Fibroblast of gingiva (primary cell): Measurements from ENCODE around the gene ATP8A2.

Source experiments
- DNase-seq: peaks from one replicate; pipeline ENCODE4 v3.0.0-alpha.2; 2011; ENCODE audit warnings: low read depth

ATP8A2 gene

DNA sequence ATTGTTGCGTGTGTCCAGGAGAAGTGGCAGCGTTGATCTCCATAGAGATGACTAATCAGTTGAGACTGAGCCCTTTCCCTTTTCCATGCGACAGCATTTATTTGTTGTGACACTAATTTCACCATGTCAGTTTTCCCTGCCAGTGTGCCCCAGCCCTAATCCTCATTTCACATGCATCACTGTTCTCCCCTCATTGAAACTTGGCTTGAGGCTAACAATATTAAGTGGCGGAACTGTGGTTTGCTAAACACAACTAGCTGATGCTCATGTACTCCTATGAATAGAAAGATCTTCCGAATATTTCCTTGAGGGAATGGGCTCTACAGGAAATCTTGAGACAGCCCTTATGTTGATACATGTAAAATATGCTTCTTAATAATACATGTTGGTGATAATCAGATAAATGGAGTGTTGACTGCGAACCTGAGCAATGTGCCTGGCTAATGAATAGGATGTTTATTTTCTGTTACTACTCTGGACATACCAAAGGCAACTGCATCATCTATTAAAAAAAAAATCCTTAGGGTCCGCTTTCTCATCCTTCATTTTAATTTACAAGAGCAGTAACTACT lies 258.6 kb downstream of the ATP8A2 start:
- no peak for DNase-seq

DNA sequence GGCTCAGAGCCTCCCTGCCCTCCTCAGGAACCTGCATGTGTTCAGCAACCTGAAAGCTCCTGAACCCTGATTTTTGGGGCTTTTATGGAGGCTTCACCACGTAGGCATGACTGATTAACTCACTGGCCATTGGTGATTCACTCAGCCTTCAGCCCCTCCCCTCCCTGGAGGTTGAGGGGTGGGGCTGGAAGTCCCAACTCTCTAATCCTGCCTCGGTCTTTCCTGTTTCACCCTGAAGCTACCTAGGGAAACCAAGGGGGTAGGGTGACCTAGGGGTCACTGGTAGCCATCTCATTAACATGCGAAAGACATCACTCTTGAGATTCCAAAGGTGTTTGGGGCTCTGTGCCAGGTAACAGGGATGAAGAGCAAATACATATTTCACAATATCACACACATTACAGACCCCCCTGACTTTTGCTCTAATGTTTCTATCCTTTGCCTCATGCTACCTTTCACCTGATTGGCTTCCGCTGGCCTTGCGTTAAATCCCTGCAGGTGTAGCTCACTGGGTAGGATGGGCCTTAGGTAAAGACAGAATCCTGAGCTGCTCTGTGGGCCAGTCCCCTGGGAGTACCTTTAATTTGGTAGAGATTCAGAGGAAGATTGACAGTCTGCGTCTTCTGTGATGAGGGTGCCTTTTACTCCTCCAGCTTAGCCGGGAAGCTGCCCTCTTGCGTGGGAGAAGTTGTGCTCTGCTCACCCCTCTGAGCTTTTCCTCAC lies 260.6 kb downstream of the ATP8A2 start:
- DNase-seq, result no peak

DNA sequence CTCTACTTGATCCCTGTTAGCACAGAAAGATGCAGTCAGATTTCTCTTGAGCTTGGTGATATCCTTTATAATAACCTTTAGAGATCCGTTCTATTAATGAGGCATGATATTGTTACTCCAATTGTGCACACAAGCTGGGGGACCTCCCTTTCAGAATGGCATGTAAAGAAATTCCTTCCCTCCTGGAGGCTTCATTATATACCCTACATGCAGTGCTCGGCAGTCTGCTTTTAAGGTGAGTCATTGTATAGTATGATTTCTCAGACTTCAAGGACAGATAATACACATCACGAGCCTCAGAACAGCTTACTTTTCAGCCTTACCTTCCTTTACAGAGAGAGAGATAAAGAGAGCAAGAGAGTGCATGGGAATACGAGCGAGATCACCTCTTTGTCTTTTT lies 261.3 kb downstream of the ATP8A2 start:
- DNase-seq, result no peak

DNA sequence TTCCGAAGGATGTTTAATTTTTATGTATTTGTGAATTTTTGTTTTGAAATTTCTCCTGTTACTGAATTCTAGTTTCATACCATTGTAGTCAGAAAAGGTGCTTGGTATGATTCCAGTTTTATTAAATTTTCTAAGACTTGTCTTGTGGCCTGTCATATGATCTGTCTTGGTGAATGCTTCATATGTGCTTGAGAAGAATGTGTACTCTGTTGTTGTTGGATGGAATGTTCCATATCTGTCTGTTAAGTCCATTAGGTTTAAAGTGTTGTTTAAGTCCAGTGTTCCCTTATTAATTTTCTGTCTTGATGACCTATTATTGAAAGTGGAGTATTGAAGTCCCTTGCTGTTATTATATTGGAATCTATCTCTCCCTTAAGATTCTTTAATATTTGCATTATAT lies 273.9 kb downstream of the ATP8A2 start:
- DNase-seq, result no peak

DNA sequence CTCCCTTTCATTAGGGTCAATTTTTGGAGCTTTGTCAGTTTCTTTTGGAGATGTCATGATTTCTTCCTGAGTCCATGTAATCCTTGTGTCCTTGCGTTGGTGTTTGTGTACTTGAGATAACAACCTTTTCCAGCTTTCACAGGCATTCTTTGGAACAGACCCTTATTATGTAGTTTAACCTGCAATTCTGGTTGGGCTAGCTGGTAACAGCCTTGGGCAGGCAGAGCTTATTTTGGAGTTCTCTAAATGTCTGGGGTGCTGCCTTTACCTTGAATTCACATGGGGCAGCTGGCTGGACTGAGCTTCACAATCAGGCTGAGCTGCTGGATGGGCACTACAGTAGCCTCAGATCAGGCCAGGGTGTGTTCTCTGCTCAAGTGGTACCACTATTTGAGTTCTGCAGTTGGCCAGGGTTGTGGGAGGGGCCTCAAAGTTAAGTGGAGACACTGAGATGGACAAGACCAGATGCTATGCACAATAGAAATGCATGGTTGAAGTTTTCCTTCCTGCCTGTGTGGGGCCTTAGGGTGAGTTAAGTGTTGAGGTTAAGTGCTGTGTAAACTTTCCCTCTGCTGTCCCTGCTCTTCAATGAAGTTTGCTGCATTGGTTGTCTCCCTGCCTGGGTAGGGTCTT lies 277.3 kb downstream of the ATP8A2 start:
- DNase-seq, result no peak

DNA sequence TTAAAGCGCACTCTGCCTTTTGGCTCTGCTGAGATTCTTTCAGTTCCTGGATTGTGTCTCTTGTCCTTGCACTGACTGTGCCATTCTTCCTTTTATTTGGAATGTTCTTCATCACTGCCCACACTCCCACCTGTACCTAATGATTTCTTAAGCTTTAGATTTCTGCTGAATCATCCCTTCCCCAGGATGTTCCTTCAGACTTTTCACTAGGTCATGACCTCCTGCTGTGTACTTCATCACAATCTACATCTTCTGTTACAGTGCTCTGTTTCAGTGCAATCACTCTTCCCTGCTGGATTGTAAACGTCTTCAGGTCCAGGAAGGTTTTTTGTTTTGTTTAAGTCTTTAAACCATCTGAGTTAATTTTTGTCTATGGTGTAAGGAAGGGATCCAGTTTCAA lies 281.0 kb downstream of the ATP8A2 start:
- DNase-seq, result no peak

DNA sequence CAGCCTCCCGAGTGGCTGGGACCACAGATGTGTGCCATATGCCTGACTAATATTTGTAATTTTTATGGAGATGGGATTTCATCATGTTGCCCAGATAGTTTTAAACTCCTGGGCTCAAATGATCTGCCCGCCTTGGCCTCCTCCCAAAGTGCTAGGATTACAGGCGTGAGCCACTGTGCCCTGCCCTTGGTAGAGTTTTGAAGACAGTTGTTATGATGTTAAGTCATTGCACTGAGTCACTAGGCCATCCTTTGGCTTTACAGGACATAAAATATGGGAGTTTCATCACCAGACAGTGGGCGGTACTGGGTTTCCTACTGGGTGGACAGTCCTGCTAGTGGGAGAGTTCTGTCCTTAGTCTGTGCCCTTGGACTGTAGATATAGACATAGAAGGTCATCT lies 282.5 kb downstream of the ATP8A2 start:
- DNase-seq, result no peak

DNA sequence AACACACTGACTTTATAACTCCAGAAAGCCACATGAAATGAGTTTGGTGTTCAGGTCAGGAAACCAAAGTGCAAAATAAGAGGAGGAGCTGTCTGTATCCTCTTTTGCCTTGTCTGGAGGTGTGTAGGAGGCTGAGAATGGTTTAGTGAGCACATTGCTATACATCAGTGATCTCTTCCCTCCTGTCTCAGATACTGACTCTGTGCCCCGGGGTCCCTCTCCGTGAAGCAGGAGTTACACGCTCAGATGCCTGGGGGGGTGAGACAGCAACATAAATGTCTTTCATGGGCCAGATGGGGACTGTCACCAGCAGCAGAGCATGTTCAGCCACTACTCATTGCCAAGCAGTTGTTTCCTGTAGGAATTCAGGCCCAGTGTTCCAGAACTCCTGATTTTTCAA lies 285.4 kb downstream of the ATP8A2 start:
- DNase-seq, result no peak

DNA sequence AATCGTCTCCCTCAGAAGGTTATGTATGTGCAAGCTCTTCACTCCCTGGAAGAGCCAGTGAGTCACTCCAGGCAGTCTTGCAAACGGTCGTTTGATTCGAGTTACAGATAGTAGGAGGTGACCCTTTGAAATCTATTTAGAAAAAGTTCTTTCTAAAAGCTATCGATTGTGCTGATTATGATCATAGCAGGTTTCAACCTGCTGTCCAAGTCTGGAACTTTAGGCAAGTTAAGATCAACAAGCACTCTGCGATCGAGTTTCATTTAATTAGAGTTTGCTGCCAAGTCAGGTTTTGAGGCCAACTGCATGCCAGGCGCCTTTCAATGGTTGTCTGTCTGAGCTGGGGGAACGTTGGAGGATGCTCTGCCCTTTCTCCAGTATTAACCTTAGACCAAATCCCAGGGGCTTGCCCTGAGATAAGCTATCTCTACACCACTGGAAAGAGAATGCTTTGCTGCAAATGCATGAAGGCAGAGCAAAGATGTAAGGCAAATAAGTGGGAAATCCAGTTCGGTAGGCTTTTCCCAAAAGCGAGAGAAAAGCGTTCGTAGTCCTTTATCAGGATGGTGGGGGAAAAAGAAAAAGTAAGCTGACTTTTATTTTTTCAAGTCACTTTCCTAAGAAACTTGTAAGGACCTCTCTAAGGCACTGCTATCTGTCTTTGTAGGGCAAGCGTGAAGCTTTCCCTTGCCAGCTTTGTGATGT lies 287.5 kb downstream of the ATP8A2 start:
- DNase-seq, result no peak

DNA sequence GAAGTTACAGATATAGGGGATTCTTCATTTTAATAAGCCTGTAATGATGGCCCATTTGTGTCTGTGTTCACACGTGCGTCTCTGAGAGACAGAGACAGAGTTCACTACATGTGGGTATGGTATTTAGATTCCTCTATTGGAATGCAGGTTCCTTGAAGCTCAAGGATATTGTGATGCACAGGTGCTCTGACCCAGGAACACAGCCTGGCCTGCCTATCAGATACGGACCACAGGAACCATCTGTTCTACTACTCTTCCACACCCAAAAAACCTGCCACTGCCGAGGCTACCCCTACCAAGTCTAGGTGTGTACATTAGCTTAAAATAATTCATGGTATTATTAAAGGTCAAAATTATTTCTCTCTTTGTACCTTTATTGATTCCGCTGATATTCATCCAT lies 289.2 kb downstream of the ATP8A2 start:
- no peak for DNase-seq

DNA sequence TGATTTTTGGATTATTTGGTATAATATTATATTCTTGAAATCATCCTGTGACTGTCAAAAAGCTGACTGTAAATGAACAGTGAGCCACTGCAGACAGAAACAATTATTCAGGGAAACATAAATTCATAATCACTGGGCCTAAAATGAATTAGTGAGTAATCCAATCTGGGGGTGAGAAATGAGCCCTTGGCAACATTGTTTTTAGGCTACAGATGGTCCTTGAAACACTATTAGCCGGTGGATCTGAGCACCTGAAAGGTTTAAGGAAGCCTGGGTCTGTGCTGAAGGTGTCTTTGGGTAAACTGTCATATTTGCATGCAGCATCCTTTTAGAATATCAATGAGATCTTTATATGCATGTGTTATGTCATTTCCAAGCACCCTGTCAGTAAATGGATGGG lies 290.7 kb downstream of the ATP8A2 start:
- no peak for DNase-seq

DNA sequence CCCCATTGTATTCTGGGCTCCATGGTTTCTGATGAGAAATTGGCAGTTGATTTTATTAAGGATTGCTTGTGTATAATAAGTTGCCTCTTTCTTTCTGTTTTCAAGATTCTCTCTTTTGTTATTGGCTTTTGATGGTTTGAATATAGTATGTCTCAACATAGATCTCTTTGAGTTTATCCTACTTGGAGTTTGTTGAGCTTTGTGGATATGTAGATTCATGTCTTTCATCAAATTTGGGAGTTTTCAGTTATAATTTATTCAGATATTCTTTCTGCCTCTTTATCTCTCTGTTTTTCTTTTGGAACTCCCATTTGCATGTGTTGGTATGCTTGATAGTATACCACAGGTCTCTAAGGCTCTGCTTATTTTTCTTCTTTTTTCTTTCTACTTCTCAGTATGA lies 296.6 kb downstream of the ATP8A2 start:
- DNase-seq, result no peak

DNA sequence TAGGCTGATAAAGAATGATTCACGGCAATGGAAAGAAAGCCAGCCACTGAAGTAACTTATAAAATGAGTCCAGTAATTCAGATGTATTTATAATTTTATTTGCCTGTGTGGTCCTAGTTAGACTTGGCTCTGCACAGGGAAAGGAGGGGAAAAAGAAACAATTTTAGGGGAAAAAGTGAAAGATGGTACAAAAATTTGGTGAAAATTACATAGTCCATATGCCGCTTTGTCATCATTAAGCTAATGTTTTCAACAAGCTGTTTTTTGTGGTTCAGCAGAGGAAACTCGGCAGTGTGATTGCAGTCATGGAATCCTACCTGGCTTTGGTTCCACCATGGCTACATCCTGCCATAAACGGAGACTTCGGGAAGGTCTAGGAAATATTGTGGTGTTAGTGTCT lies 301.9 kb downstream of the ATP8A2 start:
- no peak for DNase-seq

DNA sequence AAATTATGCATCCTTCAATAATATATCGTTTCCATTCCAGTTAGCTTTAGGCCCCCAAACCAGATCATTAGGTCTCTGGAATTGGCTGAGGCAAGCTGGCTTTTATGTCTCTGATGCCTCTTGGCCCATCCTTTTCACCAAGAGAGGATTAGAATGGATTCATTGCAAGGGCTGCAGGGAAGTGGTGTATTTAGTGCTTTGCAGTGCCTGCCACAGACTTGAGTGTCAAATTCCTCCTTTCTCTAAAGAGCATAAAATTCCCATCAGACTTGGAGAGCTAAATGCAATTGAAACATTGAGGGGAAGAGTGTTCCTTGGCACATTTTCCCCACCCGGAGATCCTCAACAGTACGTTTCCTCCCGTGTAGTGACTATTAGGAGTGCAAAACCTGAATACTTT lies 302.6 kb downstream of the ATP8A2 start:
- DNase-seq, result no peak

DNA sequence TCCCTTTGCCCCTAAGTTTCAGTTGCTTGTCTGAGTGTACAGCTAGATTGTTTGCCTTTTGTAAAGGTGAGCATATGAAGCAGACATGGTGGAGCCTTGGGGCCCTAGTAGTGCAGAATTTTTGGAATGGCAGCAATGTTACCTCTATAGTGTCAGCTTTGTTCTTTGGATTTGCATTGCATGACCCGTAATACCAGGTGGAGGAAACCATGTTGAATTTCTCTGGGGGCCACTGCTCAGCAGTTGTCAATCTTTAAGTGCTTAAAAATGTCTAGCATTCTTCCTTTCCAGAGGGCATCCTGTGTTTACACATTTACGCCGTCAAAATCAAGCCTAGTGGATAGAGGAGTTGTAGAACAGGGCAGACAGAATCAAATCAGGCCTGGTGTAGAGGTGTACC lies 303.3 kb downstream of the ATP8A2 start:
- DNase-seq, result no peak

DNA sequence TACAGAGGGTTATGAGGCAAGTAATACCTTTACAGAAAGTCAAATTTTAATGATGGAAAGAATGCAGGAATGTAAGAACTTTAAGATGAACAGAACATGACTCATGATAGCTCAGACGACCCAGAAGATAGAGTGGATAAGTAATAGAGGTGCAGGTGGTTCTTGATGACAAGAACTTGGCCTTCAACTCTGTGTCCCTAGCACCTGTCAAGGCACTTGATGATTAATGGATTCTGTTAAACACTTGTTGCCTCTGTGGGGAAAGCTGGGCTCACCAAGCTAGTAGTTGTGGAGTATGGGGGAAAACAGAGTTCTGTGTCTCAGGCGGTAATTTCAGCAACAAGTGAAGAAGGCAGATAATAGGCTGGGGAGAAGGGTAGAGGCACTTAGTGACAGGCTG lies 306.2 kb downstream of the ATP8A2 start:
- DNase-seq, result no peak

DNA sequence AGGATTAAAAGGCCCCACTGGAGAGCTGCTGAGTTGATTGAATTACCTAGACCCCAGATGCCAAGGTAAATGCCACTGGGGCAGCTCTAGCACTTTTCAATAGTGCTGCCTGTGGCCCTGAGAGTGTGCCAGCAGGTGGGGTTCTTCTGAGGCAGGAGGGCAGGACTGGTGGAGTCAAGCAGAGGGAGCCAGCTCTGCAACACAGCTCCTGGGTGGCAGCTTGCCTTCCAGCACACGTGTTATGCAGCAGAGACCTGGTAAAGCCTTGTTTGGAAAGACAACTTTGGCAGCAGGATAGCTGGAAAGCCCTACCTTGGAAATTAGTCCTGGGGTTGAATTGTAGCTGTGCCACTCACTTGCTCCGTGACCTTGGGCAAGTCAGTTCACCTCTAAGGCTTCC lies 306.6 kb downstream of the ATP8A2 start:
- DNase-seq, result no peak

DNA sequence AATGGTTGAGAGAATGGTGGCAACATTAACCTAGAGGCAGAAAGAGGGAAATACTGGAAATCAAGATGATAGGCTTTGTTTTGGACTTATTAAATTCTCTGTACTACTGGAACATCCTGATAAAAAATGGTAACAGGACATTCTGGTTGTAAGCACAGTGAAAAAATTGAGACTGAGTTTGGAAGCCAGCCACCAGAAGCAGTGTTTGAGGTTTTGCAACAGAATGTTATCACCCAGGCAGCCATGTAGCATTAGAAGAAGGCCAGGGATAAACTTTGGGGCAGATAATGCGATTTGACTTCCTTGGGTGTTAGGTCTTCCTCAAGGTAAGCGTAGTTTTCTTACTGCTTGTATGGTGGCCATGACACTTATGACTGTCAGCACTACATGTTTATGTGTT lies 307.4 kb downstream of the ATP8A2 start:
- no peak for DNase-seq

DNA sequence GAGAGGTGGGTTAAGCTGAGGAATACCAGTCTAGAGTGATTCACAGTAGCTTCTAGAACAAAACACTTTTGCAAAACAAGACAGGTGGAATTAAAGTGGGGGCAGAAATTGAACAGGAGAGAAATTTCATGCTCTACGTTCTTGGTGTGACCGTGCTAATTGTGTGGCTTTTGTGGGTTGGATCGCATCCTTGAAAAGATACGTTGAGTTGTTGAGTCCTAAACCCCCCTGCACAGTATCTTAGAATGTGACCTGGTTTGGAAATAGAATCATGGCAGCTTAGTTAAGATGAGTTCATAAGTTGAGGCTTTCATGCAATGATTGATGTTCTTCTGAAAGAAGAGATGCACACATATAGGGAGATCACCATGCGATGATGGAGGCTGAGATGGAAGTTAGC lies 308.2 kb downstream of the ATP8A2 start:
- no peak for DNase-seq

DNA sequence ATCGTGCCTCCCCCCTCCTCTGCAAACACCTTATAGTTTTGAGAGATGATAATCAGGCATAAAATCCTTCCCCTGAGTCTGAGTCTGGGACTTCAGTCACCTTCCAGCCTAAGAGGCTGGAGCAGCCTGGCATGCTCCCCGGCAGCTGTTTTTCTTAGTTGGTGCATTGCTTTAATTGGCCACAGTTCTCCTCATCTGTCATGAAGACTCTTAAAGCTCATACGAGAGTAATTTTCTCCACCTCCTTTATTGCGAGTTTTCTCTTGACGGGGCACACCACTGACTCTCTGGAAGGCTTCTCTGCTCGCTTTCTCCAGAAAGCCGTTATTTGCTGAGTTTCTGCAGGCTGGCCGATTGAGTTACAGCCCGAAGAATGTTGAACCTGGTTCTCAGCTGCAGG lies 310.5 kb downstream of the ATP8A2 start:
- no peak for DNase-seq

DNA sequence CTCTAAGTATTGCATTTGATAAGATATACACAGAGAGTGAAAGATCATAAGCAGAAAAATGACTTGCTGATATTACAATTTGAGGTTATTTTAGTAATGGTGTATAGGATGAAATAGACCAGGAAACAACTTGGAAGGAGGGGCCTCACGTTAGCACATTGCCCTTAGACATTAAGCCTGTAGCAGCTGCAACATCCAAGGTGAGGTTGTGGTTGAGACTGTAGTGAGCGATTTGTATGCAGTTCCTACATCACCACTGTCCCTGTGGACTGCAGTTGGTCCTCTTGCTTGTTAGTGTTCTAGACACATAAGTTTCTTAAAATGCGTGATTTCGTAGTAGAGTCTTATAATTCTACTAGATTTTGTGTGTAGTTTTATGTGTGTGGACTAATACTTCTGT lies 311.3 kb downstream of the ATP8A2 start:
- DNase-seq, result no peak

DNA sequence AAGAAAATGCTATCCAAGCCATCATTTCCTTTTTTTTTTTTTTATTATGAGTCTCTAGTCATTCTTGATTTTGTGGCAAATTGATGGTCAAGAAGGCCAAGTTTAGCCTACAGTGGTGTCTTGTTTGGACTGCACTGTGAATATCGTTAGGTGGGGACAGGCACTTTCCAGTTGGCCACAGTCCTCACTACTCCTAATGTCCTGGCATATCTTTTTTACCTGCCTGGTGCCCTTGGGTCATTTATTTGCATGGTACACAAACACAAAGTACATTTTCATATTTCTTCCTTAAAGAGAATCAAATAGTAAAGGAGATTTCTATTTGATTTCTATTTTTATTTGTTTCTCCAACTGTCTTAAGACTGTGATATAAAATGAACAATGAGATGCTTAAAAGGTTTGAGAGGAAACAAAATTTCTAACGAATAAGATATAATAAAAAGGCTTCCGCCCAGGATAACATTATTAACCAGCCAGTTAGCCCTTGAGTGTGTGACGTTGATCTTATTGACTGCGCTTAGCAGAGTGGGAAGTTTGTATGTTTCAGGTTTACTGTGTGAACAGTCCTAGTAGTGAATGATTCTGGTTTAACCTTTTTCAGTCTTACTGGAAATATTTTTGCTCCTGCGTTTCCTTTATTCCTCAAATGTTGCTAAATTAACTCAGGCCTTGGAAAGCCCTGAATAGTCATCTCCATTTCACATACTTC lies 312.0 kb downstream of the ATP8A2 start:
- no peak for DNase-seq

DNA sequence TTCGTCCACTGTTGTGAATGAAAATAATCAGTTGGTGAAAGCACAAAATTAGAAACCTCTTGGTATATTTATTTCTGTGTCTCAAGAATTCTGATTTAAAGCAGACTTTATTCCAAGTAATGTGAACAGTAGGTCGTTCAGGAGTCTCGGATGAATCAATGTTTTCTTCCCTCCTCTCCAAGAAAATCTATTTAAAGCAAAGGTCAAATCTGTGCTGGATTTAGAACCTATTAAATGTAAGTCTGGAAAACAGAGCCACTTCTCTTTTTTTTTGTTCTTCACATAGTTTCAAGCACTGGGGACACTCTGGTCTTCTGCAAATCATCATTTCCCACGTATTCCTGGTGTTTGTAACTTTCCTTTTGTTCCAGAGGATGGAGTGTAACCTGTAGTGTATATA lies 312.7 kb downstream of the ATP8A2 start:
- no peak for DNase-seq
